ENCODE results near the gene KY. TPM values are rescaled to one million over a fixed set of nuclear protein-coding genes. Genes with fewer than 3 reads are reported as not detected.

Gene KY
- total and polyA plus RNA-seq, 2 donors (not counting 1 experiment from before 2014, with no cell fraction given) = not detected

DNA sequence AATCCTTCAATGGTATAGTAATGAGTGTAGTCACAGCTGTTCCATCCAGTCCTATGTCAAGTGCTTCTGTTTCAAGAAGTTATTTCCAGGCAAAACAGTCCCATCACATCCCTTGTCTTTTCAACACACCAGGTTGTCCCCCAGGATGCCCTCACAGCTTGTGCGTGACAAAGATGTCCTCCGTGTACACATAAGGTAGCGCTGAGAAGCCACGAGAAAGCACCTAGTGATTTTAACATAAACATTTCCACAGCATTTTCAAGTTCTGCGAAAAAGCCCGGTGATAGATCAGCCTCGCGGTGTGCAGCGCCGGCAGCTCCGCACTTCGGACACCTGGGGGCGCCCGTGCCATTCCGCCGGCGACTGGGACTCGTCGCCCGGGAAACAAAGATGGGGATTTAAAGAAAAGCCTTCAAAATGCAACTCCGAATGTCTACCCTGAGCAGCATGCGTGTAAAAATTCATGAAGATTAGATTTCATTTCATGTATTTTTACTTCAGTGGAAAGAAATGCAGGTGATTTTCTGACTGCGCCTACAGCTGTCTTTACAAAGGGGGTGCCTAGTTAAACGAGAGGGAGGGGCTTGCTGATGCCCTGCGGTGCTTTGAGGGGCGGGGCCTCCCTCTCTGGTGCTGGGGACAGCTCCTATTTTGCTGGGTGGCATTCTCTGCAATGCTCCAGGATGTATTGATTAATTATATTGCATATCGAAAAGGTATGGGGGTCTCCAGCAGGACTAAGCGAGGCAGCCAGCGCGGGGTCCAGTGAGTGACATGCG, 49.9 kb downstream of the KY start:
- 5% methylated on average over 27 of the region's 31 CpGs for WGBS (ENCODE audit: insufficient coverage)
- no peak for TF ChIP-seq EZH2 (IDR thresholded peaks at IDR 0.05; ENCODE audit: borderline replicate concordance, insufficient read depth, low read depth, low read length, poor library complexity, severe bottlenecking)
- TF ChIP-seq, protein P1, sequence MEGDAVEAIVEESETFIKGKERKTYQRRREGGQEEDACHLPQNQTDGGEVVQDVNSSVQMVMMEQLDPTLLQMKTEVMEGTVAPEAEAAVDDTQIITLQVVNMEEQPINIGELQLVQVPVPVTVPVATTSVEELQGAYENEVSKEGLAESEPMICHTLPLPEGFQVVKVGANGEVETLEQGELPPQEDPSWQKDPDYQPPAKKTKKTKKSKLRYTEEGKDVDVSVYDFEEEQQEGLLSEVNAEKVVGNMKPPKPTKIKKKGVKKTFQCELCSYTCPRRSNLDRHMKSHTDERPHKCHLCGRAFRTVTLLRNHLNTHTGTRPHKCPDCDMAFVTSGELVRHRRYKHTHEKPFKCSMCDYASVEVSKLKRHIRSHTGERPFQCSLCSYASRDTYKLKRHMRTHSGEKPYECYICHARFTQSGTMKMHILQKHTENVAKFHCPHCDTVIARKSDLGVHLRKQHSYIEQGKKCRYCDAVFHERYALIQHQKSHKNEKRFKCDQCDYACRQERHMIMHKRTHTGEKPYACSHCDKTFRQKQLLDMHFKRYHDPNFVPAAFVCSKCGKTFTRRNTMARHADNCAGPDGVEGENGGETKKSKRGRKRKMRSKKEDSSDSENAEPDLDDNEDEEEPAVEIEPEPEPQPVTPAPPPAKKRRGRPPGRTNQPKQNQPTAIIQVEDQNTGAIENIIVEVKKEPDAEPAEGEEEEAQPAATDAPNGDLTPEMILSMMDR (IDR thresholded peaks at IDR 0.05) = peak; percentile 83
- ATAC-seq (ENCODE audit: low read depth) (peak; percentile 57), DNase-seq (peak; percentile 44)
- Mint-ChIP-seq H3K27ac (no peak overlapping the region), H3K9me3 (ENCODE audit: insufficient read depth) (no peaks in the 10 kb centered on the region), H3K27me3 (peaks cover 7% of the 10 kb centered on the region), H3K4me1 (peaks cover 8% of the 10 kb centered on the region), H3K4me3 (no peak overlapping the region)
- Histone ChIP-seq H3K36me3 (replicated peaks in 1 of 2; ENCODE audit: control extremely low read depth in 1 of 2, control insufficient read depth in 1 of 2, extremely low read depth in 1 of 2, insufficient read depth in 2 of 2, low read length in 1 of 2) (no peaks in the 10 kb centered on the region), H4K20me1 (ENCODE audit: control insufficient read depth, insufficient read depth, low read length, poor library complexity, severe bottlenecking) (no peaks in the 10 kb centered on the region), H3K9me3 (ENCODE audit: control extremely low read depth in 1 of 3, control insufficient read depth in 2 of 3, insufficient read depth in 1 of 3, low read length in 2 of 3) (no peaks in the 10 kb centered on the region), H3K27ac (ENCODE audit: low read length in 2 of 2) (no peak overlapping the region), H3K79me2 (ENCODE audit: control insufficient read depth, insufficient read depth, low read length) (no peaks in the 10 kb centered on the region), H3K4me3 (ENCODE audit: control extremely low read depth in 1 of 5, extremely low read depth in 1 of 5, insufficient read depth in 1 of 5, low read depth in 2 of 5, low read length in 4 of 5) (peak overlapping the region in 2 of 5 experiments; percentile 3 to 33), H3K4me1 (ENCODE audit: control insufficient read depth in 2 of 2, insufficient read depth in 2 of 2, low read length in 2 of 2) (peaks cover 6 to 9% of the 10 kb centered on the region in 2 donors), H3K27me3 (replicated peaks in 1 of 4; ENCODE audit: control extremely low read depth in 1 of 4, control insufficient read depth in 3 of 4, insufficient read depth in 4 of 4, low read length in 3 of 4) (peaks cover 0 to 4% (median 2%) of the 10 kb centered on the region in 4 experiments), H2AFZ (ENCODE audit: insufficient read depth, low read depth, low read length, poor library complexity, severe bottlenecking) (peak overlapping the region; percentile 52), H3K9ac (ENCODE audit: low read length) (peak overlapping the region; percentile 19), H3K4me2 (replicated peaks; ENCODE audit: low read depth, low read length, poor library complexity, severe bottlenecking) (peak overlapping the region; percentile 62)
- intact Hi-C loops (cut with micrococcal nuclease) = no loop called here
- ChIA-PET CTCF (interaction anchor here (0.9 to 3.0 kb wide), 9 partner anchors 10 to 1440 kb away, joined by 3 to 11 read pairs (median 3); no protein-coding TSS in a partner anchor), POLR2A (no interaction called here)

DNA sequence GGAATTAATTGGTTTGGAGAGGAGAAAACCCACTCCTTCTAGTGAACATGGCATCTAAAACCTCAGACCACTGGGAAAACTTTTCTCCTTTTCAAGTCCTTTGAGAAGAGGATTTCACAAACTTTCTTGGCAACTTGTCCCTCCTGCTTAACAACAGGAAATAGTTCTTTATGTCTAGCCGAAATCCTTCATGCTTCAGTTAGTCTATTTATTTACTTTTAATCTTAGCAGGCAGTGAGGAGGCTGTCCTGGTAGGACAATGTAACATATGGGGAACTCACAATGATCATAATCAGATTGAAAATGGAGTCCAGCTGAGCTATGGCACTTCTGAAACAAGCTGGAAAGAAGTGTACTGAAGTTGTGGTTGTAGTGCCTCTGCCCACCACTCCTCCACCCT, 50.6 kb downstream of the KY start:
- H2AFZ ChIP-seq (ENCODE audit: insufficient read depth, low read depth, low read length, poor library complexity, severe bottlenecking) = no peak overlapping the region
- no peak for ATAC-seq (ENCODE audit: low read depth)
- no peak overlapping the region for H3K27ac Mint-ChIP-seq
- H3K4me1 Mint-ChIP-seq = peaks cover 8% of the 10 kb centered on the region
- H3K79me2 ChIP-seq (ENCODE audit: control insufficient read depth, insufficient read depth, low read length) = no peaks in the 10 kb centered on the region
- H3K36me3 ChIP-seq (replicated peaks in 1 of 2; ENCODE audit: control extremely low read depth in 1 of 2, control insufficient read depth in 1 of 2, extremely low read depth in 1 of 2, insufficient read depth in 2 of 2, low read length in 1 of 2) = no peaks in the 10 kb centered on the region
- POLR2A ChIA-PET = no interaction called here
- CTCF ChIA-PET = interaction anchor here (0.9 to 3.0 kb wide), 9 partner anchors 9 to 1441 kb away, joined by 3 to 11 read pairs (median 3); no protein-coding TSS in a partner anchor
- WGBS (ENCODE audit: insufficient coverage) = no CpG with 5 or more reads among the region's 1 CpG
- no peak overlapping the region for H3K27ac ChIP-seq (ENCODE audit: low read length in 2 of 2)
- H3K9ac ChIP-seq (ENCODE audit: low read length) = peak overlapping the region; percentile 19
- H3K4me3 ChIP-seq (ENCODE audit: control extremely low read depth in 1 of 5, extremely low read depth in 1 of 5, insufficient read depth in 1 of 5, low read depth in 2 of 5, low read length in 4 of 5) = no peak overlapping the region
- H3K4me2 ChIP-seq (replicated peaks; ENCODE audit: low read depth, low read length, poor library complexity, severe bottlenecking) = no peak overlapping the region
- no peak for DNase-seq
- no peak overlapping the region for H3K4me3 Mint-ChIP-seq
- no peak for TF ChIP-seq EZH2 (IDR thresholded peaks at IDR 0.05; ENCODE audit: borderline replicate concordance, insufficient read depth, low read depth, low read length, poor library complexity, severe bottlenecking)
- TF ChIP-seq, protein P1 (IDR thresholded peaks at IDR 0.05) = no peak
- H4K20me1 ChIP-seq (ENCODE audit: control insufficient read depth, insufficient read depth, low read length, poor library complexity, severe bottlenecking) = no peaks in the 10 kb centered on the region
- peaks cover 6 to 9% of the 10 kb centered on the region in 2 donors for H3K4me1 ChIP-seq (ENCODE audit: control insufficient read depth in 2 of 2, insufficient read depth in 2 of 2, low read length in 2 of 2)
- peaks cover 7% of the 10 kb centered on the region for H3K27me3 Mint-ChIP-seq
- intact Hi-C loops (cut with micrococcal nuclease) = no loop called here
- H3K27me3 ChIP-seq (replicated peaks in 1 of 4; ENCODE audit: control extremely low read depth in 1 of 4, control insufficient read depth in 3 of 4, insufficient read depth in 4 of 4, low read length in 3 of 4) = peaks cover 0 to 4% (median 2%) of the 10 kb centered on the region in 4 experiments
- H3K9me3 ChIP-seq (ENCODE audit: control extremely low read depth in 1 of 3, control insufficient read depth in 2 of 3, insufficient read depth in 1 of 3, low read length in 2 of 3) = no peaks in the 10 kb centered on the region
- H3K9me3 Mint-ChIP-seq (ENCODE audit: insufficient read depth) = no peaks in the 10 kb centered on the region

All from B cell (primary cell).